ENCODE results near the gene RAD9A.

DNA sequence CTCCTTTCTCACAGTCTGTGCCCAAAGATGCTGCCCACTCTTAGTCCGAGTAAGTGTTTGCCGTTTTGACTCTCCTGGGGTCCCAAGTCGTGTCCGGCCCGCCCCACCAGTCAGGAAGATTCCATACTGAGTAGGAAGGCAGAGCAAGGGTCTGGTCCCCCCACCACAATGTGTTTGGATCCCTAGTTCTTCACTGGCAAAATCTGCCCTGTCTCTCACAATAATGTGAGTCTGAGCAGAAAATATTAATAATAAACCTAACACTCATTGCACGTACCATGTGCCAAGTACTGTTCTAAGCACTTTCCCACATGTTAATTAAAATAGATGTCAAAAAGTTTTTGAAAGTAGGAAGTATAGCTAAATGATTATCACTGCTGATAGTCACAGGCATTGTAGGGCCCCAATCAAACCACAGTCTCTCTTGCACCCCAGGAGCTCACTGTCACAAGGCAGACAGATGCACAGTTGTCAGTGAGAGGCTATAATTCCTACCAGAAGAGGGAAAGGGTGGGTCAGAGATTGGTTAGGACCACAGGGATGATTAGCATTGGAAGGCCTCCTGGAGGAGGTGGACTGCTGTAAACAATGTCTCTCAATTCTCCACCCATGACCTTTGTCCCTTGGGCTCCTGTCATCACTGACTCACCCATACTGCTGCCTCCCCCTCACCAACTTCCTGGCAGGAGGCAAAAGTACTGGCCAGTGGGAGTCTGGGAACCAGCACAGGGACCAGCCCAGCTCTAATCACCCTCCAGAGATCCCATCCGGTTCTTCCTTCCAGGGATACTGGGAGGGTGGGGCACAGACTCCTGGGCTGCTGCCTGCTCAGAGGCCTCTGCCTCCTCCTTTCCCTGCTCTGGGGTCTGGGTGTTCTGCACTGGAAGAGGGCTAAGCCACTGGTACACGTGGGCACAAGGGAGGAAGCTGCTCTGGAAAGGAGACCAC is 37.4 kb upstream of the RAD9A start:
- TF ChIP-seq, protein P1, sequence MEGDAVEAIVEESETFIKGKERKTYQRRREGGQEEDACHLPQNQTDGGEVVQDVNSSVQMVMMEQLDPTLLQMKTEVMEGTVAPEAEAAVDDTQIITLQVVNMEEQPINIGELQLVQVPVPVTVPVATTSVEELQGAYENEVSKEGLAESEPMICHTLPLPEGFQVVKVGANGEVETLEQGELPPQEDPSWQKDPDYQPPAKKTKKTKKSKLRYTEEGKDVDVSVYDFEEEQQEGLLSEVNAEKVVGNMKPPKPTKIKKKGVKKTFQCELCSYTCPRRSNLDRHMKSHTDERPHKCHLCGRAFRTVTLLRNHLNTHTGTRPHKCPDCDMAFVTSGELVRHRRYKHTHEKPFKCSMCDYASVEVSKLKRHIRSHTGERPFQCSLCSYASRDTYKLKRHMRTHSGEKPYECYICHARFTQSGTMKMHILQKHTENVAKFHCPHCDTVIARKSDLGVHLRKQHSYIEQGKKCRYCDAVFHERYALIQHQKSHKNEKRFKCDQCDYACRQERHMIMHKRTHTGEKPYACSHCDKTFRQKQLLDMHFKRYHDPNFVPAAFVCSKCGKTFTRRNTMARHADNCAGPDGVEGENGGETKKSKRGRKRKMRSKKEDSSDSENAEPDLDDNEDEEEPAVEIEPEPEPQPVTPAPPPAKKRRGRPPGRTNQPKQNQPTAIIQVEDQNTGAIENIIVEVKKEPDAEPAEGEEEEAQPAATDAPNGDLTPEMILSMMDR (IDR thresholded peaks at IDR 0.05; ENCODE audit: low read depth, low read length), result no peak
- no peak for TF ChIP-seq EZH2phosphoT487 (IDR thresholded peaks at IDR 0.05; ENCODE audit: low read depth)
